PFSK-1 (cell line): ENCODE results near the gene KRT10.

ENCODE experiments used
- FOXP2 ChIP-seq: optimal IDR thresholded peaks from 2 replicates; pipeline ENCODE3; 2011; ENCODE audit warnings: borderline replicate concordance, control low read depth, inconsistent platforms; ENCODE audit not compliant: insufficient read depth; ENCODE audit errors: extremely low read length, extremely low read depth
- POLR2AphosphoS5 ChIP-seq: IDR thresholded peaks from 2 replicates; pipeline ENCODE4 v1.6.1; 2012; ENCODE audit warnings: low read depth, mild to moderate bottlenecking, control low read depth, low read length, moderate library complexity
- REST ChIP-seq, 2 experiments: IDR thresholded peaks; 2 replicates each; pipeline versions ENCODE4 v1.6.1 to v1.8.0; 2011 to 2012; ENCODE audit warnings: low read depth in 2 of 2, low read length in 2 of 2, control low read depth in 1 of 2, inconsistent platforms in 1 of 2, mild to moderate bottlenecking in 1 of 2, moderate library complexity in 1 of 2; ENCODE audit not compliant: insufficient read depth in 1 of 2
- SIN3A ChIP-seq: IDR thresholded peaks from 2 replicates; pipeline ENCODE4 v1.6.1; 2012; ENCODE audit warnings: mild to moderate bottlenecking, low read length, moderate library complexity, borderline replicate concordance; ENCODE audit not compliant: insufficient read depth
- TAF1 ChIP-seq: IDR thresholded peaks from 2 replicates; pipeline ENCODE4 v1.6.1; 2012; ENCODE audit warnings: low read length, control low read depth, borderline replicate concordance; ENCODE audit not compliant: insufficient read depth

DNA sequence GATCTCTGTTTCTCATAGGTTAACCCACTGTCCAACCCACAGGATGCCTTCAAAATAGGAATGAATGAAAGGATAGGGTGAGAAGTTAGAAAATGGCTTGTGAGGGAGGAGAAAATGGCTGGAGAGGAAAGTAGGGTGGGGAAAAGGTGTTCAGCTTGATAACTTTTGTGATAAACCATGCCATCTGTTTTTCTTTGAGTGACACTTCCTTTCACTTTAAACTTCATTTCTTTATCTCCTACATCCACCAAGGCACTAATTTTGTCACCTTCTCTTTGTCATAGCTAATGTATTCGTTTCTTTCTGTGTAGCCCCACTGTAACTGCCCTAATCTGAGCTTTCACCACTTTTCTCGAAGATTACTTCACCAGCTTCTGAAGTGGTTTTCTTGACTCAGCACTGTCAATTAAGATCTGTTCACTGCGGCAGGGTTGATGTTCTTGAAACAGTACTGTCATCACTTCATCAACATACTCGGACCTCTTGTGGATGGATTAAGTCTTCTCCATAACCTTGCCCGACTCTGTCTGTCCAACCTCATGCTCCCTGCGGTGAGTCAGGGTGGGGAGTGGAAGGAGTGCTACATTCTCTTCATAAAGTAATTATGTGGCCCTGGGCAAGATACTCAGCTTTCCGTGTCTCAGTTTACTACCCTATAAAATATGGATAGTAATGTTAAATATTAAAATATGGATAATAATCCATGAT lies 5.5 kb upstream of the KRT10 start:
- no peak for TF ChIP-seq POLR2AphosphoS5
- no peak; the same call in 1 of the 2 replicates for TF ChIP-seq TAF1
- no peak for TF ChIP-seq REST (IDR thresholded peaks at IDR 0.05; ENCODE audit: insufficient read depth in 1 of 2, low read depth in 2 of 2, low read length in 2 of 2)
- TF ChIP-seq SIN3A: no peak; the same call in 1 of the 2 replicates
- no peak for TF ChIP-seq FOXP2
